ENCODE measurements around the gene ERAP2.
"Not testable (repeated sequence)": the region's sequence is repeated elsewhere in the genome, so short reads cannot be mapped to it uniquely, and the experiment has no call there.

Gene ERAP2

DNA sequence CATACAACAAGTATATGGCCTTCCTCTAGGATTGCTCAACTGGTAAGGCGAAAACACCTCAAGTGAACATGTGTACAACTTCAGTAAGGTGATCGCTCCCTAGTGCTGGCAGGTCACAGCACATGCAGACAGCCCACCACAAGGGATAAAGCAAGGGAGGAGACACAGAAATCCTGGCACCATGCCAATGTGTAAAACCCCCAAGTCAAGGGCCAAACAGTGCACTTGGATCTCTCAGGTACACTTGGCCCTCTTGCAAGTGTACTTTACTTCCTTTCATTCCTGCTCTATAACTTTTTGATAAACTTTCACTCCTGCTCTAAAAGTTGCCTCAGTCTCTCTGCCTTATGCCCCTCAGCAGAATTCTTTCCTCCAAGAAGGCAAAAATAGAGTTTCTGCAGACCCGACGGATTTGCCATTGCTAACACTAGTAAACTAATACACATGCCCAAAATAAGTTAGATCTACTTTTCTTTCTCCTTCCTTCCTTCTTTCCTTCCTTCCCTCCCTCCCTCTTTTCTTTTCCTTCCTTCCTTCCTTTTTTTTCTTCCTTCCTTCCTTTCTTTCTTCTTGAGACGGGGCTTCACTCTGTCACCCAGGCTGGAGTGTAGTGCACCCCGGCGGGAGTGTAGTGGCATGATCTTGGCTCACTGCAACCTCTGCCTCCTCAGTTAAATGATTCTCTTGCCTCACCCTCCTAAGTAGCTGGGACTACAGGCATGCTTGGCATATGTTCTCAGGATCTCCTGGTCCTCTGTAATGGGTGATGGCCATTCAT lies 52.8 kb downstream of the ERAP2 start:
- TF ChIP-seq, protein P1, sequence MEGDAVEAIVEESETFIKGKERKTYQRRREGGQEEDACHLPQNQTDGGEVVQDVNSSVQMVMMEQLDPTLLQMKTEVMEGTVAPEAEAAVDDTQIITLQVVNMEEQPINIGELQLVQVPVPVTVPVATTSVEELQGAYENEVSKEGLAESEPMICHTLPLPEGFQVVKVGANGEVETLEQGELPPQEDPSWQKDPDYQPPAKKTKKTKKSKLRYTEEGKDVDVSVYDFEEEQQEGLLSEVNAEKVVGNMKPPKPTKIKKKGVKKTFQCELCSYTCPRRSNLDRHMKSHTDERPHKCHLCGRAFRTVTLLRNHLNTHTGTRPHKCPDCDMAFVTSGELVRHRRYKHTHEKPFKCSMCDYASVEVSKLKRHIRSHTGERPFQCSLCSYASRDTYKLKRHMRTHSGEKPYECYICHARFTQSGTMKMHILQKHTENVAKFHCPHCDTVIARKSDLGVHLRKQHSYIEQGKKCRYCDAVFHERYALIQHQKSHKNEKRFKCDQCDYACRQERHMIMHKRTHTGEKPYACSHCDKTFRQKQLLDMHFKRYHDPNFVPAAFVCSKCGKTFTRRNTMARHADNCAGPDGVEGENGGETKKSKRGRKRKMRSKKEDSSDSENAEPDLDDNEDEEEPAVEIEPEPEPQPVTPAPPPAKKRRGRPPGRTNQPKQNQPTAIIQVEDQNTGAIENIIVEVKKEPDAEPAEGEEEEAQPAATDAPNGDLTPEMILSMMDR (IDR thresholded peaks at IDR 0.05; ENCODE audit: low read depth, low read length, missing control alignments): no peak
- H3K4me3 ChIP-seq (replicated peaks; ENCODE audit: low read depth, low read length): no peak overlapping the region
- no peak for DNase-seq (ENCODE audit: extremely low read depth, low read depth)

DNA sequence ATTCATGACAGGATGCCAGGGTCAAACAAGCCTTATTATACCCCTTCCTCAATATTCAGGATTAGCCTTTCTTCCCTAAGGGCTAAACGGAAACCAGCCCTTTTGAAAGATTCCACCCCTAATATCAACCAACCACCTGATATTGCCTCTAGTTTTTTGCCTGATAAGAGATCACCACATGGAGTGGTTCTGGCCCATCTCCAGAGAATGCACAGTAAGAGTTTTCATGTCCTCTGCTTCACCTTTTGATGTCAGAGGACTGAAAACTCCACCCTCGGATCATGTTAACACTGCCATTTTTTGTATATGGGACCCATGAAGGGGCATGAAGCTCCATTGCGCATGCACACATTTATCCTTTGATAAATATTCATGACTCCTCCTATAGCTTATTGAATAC lies 53.8 kb downstream of the ERAP2 start:
- no peak for DNase-seq (ENCODE audit: extremely low read depth, low read depth)
- TF ChIP-seq, protein P1 (IDR thresholded peaks at IDR 0.05; ENCODE audit: low read depth, low read length, missing control alignments): no peak
- no peak overlapping the region for H3K4me3 ChIP-seq (replicated peaks; ENCODE audit: low read depth, low read length)

DNA sequence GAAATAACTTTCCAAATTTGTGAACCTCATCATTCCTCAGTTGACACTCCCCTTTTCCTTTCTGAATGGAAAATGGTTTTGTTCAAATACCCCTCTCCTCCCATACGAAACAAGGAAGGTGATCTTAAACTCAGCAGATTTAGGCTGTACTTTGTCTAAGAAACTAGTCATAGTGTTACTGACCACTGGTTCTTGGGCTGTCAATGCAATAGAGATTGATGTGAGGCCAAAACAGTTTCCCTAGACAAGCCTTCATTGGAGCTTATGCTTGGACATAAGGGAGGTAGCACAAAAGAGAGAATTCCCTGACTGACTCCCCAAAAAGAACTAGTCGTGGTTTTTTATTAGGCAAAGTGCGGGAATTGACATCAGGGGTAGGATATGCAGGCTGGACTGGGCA lies 54.3 kb downstream of the ERAP2 start:
- H3K4me3 ChIP-seq (replicated peaks; ENCODE audit: low read depth, low read length): no peak overlapping the region
- no peak for DNase-seq (ENCODE audit: extremely low read depth, low read depth)
- TF ChIP-seq, protein P1 (IDR thresholded peaks at IDR 0.05; ENCODE audit: low read depth, low read length, missing control alignments): no peak

DNA sequence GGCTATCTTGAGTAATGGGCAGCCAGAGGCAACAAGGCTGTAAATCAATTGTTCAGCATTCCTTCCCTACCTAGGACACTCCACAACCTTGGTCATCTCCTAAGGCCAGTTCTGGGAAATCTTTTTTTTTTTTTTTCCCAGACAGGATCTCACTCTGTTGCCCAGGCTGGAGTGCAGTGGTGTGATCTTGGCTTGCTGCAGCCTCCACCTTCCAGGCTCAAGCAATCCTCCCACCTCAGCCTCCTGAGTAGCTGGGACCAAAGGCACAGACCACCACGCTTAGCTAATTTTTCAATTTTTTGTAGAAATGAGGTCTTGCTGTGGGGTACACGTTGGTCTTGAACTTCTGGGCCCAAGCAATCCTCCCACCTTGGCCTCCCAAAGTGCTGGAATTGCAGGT lies 54.7 kb downstream of the ERAP2 start:
- not testable (repeated sequence) for DNase-seq (ENCODE audit: extremely low read depth, low read depth); H3K4me3 ChIP-seq (replicated peaks; ENCODE audit: low read depth, low read length)

DNA sequence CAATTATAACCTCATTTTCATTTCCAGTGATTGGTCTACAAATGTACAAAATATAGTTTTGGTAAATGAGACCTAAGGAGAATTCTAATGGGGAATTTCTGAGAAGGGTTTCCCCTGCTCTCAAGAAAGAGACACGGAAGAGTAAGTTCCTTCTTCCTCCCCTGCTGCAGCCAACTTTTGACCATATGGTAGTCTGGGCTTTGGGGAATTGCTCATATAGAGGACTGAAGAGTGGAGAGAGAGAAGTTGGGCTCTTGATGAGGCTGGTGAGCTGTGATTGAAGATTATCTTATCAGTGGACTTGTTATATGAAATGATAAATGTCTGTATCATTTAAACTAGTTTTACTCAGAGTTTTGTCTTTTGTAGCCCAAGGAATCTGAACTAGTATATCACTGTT lies 55.3 kb downstream of the ERAP2 start:
- TF ChIP-seq, protein P1 (IDR thresholded peaks at IDR 0.05; ENCODE audit: low read depth, low read length, missing control alignments): no peak
- DNase-seq (ENCODE audit: extremely low read depth, low read depth): no peak
- H3K4me3 ChIP-seq (replicated peaks; ENCODE audit: low read depth, low read length): no peak overlapping the region

DNA sequence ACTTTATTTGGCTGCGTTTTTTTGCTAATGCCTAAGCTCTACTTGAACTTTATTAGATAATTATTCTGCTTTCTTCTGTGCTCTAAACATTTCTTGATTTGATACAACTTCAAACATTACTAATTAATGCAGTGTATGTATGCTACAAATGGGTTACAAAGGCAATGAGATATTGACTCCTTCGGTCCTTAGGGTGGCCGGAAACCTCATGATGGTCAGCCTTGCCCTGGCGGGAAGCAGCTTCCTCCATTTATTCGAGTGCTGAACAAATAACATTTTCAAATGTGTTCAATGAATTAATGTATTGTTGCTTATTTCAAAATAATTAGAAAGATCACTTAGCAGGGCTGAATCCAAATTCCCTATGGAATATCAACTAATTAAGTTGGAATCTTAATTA lies 55.7 kb downstream of the ERAP2 start:
- TF ChIP-seq, protein P1 (IDR thresholded peaks at IDR 0.05; ENCODE audit: low read depth, low read length, missing control alignments): no peak
- no peak for DNase-seq (ENCODE audit: extremely low read depth, low read depth)
- H3K4me3 ChIP-seq (replicated peaks; ENCODE audit: low read depth, low read length): no peak overlapping the region

DNA sequence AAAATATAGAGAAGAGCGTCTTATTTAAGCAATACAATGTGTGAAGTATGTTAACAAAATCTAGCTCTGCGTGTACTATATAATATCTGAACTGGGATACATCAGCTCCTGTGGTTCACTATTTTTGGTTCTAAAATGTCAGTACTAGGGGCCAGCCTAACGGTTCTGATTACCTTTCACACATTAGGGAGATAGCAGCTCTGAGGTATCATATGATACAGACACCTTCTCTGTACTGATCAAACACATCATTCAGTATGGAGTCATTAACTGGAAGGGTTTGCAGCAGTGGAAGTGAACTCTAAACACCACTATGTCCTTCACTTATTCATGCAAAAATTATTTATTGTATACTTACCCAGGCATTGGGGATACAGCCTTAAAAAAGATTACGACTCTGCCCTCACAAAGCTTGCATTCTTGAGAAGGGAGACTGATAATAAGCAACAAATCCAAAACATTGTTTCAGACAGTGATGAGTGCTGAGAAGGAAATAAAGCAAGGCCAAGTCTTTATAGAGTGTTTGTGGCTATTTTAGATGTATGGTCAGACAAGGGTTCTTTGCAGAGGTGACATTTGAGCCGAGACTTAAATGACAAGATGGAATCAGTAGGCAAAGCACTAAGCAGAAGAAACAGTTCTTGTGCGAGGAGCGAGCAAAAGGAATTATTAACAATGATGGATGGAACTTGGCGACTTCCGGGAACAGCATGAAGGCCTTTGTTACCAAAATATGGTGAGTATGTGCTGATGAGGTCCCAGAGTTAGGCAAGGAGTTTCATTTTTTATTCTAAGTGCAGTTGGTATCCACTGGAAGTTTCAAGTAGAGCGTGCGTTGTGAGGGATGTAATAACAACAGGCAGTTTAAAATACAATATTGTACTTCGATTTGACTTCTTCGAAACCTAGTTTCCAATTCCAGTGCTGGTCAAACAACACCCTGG lies 57.7 kb downstream of the ERAP2 start:
- H3K4me3 ChIP-seq (replicated peaks; ENCODE audit: low read depth, low read length): peak overlapping the region; percentile 79
- no peak for DNase-seq (ENCODE audit: extremely low read depth, low read depth)
- TF ChIP-seq, protein P1 (IDR thresholded peaks at IDR 0.05; ENCODE audit: low read depth, low read length, missing control alignments): no peak

Measured in HFF-Myc (cell line).